Uterus (tissue), 2 donors: ENCODE results near the gene UBAP1L.

Experiments used
- POLR2A ChIP-seq, 2 donors: fragments of 450-650 bp; IDR thresholded peaks; one replicate each; pipeline ENCODE4 v1.6.1; 2016; ENCODE audit warnings: antibody characterized with exemption in 2 of 2, mild to moderate bottlenecking in 1 of 2, moderate library complexity in 1 of 2
- TF ChIP-seq, protein P1 (sequence below), 4 experiments: fragments of 200-600 bp in 2 of 4; fragments of 450-650 bp in 2 of 4; sonication (generic) in 2 of 4; IDR thresholded peaks; one replicate each; pipeline ENCODE4 v1.5.1; 2016 to 2019; ENCODE audit warnings: antibody characterized with exemption in 4 of 4, mild to moderate bottlenecking in 2 of 4, moderate library complexity in 1 of 4

GRCh38 chr15:65146438-65146837, 31.4 kb upstream of the UBAP1L start:
- TF ChIP-seq, protein P1, sequence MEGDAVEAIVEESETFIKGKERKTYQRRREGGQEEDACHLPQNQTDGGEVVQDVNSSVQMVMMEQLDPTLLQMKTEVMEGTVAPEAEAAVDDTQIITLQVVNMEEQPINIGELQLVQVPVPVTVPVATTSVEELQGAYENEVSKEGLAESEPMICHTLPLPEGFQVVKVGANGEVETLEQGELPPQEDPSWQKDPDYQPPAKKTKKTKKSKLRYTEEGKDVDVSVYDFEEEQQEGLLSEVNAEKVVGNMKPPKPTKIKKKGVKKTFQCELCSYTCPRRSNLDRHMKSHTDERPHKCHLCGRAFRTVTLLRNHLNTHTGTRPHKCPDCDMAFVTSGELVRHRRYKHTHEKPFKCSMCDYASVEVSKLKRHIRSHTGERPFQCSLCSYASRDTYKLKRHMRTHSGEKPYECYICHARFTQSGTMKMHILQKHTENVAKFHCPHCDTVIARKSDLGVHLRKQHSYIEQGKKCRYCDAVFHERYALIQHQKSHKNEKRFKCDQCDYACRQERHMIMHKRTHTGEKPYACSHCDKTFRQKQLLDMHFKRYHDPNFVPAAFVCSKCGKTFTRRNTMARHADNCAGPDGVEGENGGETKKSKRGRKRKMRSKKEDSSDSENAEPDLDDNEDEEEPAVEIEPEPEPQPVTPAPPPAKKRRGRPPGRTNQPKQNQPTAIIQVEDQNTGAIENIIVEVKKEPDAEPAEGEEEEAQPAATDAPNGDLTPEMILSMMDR (IDR thresholded peaks at IDR 0.05) = no peak
- no peak for TF ChIP-seq POLR2A (IDR thresholded peaks at IDR 0.05)
